Neural crest cell (in vitro differentiated cells): Measurements from ENCODE around the gene DNAH17. TPM values are rescaled to one million over a fixed set of nuclear protein-coding genes. Genes with fewer than 3 reads are reported as not detected.

Source experiments
- DNase-seq: peaks from one replicate; pipeline ENCODE4 v3.0.0; 2021; ENCODE audit warnings: low read depth, mixed read lengths, low spot score
- H3K27ac Mint-ChIP-seq: one replicate; pipeline ENCODE4 v1.8.0; 2021; ENCODE audit warnings: mild to moderate bottlenecking, mixed read lengths; ENCODE audit not compliant: unreplicated experiment
- H3K27me3 Mint-ChIP-seq: 2 replicates; pipeline ENCODE4 v1.8.0; 2021; ENCODE audit warnings: low read depth, mild to moderate bottlenecking, mixed read lengths
- H3K36me3 Mint-ChIP-seq: 2 replicates; pipeline ENCODE4 v1.8.0; 2021; ENCODE audit warnings: low read depth, mild to moderate bottlenecking, mixed read lengths
- H3K4me1 Mint-ChIP-seq: 2 replicates; pipeline ENCODE4 v1.8.0; 2021; ENCODE audit warnings: mixed read lengths
- H3K4me3 Mint-ChIP-seq: one replicate; pipeline ENCODE4 v1.8.0; 2021; ENCODE audit warnings: mild to moderate bottlenecking, mixed read lengths
- H3K9me3 Mint-ChIP-seq: 2 replicates; pipeline ENCODE4 v1.8.0; 2021; ENCODE audit warnings: mixed read lengths
- total RNA-seq: library from RNA; stranded (reverse); gene quantifications from 2 replicates; pipeline ENCODE4 v1.2.1, GENCODE V29; 2021
- TF ChIP-seq, protein P1 (sequence below): fragments of 200-600 bp; sonication (generic); conservative IDR thresholded peaks from 2 replicates; pipeline ENCODE4 v1.5.0; 2021; ENCODE audit warnings: antibody characterized with exemption, mild to moderate bottlenecking

Gene DNAH17
- total RNA-seq, 1 donor from 2014 or later, result 0.09 TPM

DNA sequence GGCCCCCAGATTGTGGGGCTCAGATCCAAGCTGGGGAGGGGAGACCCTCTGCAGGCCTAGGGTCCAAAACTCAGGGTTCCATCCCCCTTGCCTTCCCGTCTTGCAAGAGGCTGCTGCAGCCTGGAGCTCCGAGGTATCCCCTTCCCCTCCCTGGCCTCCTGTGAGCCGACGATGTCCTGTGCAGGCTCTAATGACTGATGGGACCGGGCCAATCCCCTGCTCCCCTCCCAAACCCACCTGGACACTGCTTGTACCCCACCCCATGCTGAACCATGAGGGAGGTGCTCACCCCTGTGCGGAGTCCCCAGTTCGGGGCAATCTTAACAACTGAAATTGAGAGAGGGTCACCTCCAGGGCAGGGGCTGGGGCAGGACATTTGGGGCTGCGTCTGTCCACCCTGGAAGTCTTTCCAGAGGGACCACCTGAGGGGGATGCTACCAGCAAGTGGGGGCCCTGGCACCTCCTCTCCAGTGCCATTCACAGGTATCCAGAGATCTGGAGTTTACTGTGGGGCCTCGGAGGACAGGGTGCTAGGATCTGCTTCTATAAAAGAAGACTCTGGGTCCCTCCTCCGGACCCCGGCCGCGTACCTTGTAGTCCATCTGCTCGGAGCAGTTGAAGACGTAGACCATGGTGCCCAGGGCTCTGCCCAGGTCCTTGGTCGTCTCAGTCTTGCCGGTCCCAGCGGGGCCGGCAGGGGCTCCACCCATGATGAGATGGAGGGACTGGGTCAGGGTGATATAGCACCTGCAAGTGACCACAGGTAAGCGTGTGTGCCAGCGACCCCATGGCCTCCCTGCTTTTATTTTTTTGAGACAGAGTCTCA, 77.3 kb downstream of the DNAH17 start:
- Mint-ChIP-seq H3K9me3 (no peaks in the 10 kb centered on the region), H3K4me1 (no peaks in the 10 kb centered on the region), H3K36me3 (no peaks in the 10 kb centered on the region), H3K27me3 (no peaks in the 10 kb centered on the region), H3K27ac (no peak overlapping the region), H3K4me3 (no peak overlapping the region)
- no peak for DNase-seq
- TF ChIP-seq, protein P1, sequence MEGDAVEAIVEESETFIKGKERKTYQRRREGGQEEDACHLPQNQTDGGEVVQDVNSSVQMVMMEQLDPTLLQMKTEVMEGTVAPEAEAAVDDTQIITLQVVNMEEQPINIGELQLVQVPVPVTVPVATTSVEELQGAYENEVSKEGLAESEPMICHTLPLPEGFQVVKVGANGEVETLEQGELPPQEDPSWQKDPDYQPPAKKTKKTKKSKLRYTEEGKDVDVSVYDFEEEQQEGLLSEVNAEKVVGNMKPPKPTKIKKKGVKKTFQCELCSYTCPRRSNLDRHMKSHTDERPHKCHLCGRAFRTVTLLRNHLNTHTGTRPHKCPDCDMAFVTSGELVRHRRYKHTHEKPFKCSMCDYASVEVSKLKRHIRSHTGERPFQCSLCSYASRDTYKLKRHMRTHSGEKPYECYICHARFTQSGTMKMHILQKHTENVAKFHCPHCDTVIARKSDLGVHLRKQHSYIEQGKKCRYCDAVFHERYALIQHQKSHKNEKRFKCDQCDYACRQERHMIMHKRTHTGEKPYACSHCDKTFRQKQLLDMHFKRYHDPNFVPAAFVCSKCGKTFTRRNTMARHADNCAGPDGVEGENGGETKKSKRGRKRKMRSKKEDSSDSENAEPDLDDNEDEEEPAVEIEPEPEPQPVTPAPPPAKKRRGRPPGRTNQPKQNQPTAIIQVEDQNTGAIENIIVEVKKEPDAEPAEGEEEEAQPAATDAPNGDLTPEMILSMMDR, result no peak

- H3K27me3 Mint-ChIP-seq, result no peaks in the 10 kb centered on the region
- H3K36me3 Mint-ChIP-seq, result no peaks in the 10 kb centered on the region
- H3K9me3 Mint-ChIP-seq, result no peaks in the 10 kb centered on the region
- H3K27ac Mint-ChIP-seq, result no peak overlapping the region
- H3K4me1 Mint-ChIP-seq, result no peaks in the 10 kb centered on the region
- TF ChIP-seq, protein P1, result no peak
- no peak overlapping the region for H3K4me3 Mint-ChIP-seq
- no peak for DNase-seq
Measured at GRCh38 chr17:78498848-78499247, 78.3 kb downstream of the DNAH17 start.

GRCh38 chr17:78497115-78497540, 80.1 kb downstream of the DNAH17 start:
- Mint-ChIP-seq H3K4me3 (no peak overlapping the region), H3K36me3 (no peaks in the 10 kb centered on the region), H3K4me1 (peaks cover 6% of the 10 kb centered on the region), H3K27ac (no peak overlapping the region), H3K9me3 (no peaks in the 10 kb centered on the region), H3K27me3 (no peaks in the 10 kb centered on the region)
- TF ChIP-seq, protein P1, result peak; percentile 78
- DNase-seq, result peak; percentile 63

DNA sequence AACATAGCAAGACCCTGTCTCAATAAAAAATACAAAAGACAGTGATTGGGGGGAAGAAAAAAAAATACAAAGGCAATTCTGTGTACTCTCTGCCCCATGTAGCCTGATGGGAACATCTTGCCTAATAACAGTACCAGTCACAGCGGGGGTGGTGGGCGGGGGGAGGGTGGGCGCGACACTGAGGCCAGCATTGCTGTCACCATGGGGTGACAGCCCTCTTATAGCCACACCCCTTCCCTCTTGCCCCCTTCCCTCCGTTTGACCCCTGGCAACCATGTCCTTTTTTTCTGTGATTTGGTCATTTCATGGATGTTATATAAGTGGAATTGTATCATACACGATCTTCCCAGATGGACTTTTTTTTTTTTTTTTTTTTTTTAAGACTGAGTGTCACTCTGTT, 80.9 kb downstream of the DNAH17 start:
- Mint-ChIP-seq H3K27me3 (no peaks in the 10 kb centered on the region), H3K9me3 (no peaks in the 10 kb centered on the region), H3K4me1 (peaks cover 6% of the 10 kb centered on the region), H3K4me3 (no peak overlapping the region), H3K36me3 (no peaks in the 10 kb centered on the region), H3K27ac (no peak overlapping the region)
- TF ChIP-seq, protein P1, result no peak
- no peak for DNase-seq

GRCh38 chr17:78495634-78496033, 81.6 kb downstream of the DNAH17 start:
- no peak overlapping the region for H3K27ac Mint-ChIP-seq
- TF ChIP-seq, protein P1, result no peak
- H3K4me1 Mint-ChIP-seq, result peaks cover 6% of the 10 kb centered on the region
- no peaks in the 10 kb centered on the region for H3K9me3 Mint-ChIP-seq
- no peaks in the 10 kb centered on the region for H3K36me3 Mint-ChIP-seq
- DNase-seq, result no peak
- no peaks in the 10 kb centered on the region for H3K27me3 Mint-ChIP-seq
- H3K4me3 Mint-ChIP-seq, result no peak overlapping the region
